K562 (cell line): Measurements from ENCODE around the gene LCN15. TPM values are rescaled to one million over a fixed set of nuclear protein-coding genes. Genes with fewer than 3 reads are reported as not detected.
A peak's percentile ranks its signal among the peaks of the same experiment; 100 is the strongest.

Source experiments
- ATAC-seq: fragments of 200-7000 bp; cut with Tn5 transposase; 3 replicates; pipeline ENCODE4 v1.9.1; 2020; ENCODE audit warnings: moderate library complexity
- BruUV-seq: library from RNA; stranded (reverse); fragments of 400-500 nt; replicated peaks from 2 replicates; lab custom pipeline; 2021; lab: Mats Ljungman, UMichigan
- CTCF ChIA-PET: fragments of 300-600 bp; formaldehyde crosslinking; extraction: SDS; loops from one replicate; lab custom pipeline; 2021; ENCODE audit warnings: low intra/inter-chr PET ratio; lab: Yijun Ruan, JAX
- POLR2A ChIA-PET: fragments of 300-600, 350-650 bp; sonication (Branson Sonifier 250); formaldehyde crosslinking; extraction: SDS; loops from one replicate; lab custom pipeline; 2021; ENCODE audit warnings: antibody characterized with exemption, inconsistent platforms; lab: Yijun Ruan, JAX
- DNase-seq, 4 experiments: peaks; one replicate each; pipeline versions ENCODE4 v3.0.0 to v3.0.0-alpha.2; 2011 to 2018; ENCODE audit warnings: low spot score in 3 of 4, mixed read lengths in 3 of 4; ENCODE audit errors: extremely low read depth in 1 of 4
- FAIRE-seq: peaks from 2 replicates; lab custom pipeline; 2011; peaks lifted over from hg19 to GRCh38; lab: Jason Lieb, UNC
- H2AFZ ChIP-seq: 2 replicates; pipeline ENCODE4 v1.6.0; 2011; ENCODE audit warnings: low read depth, low read length, control low read depth, inconsistent platforms
- H3K27ac ChIP-seq: fragments of 200-600 bp; 3 replicates; pipeline ENCODE4 v1.8.0; 2011; ENCODE audit warnings: low read depth, mild to moderate bottlenecking, control low read depth, inconsistent platforms, low read length, moderate library complexity, mixed read lengths; ENCODE audit errors: extremely low read depth
- H3K27me3 ChIP-seq, 2 experiments: fragments of 300-600 bp in 1 of 2; 2 replicates in 1 of 2; 3 replicates in 1 of 2; pipeline versions ENCODE4 v1.6.0 to v1.8.0; 2011; ENCODE audit warnings: inconsistent platforms in 2 of 2, low read length in 2 of 2, mild to moderate bottlenecking in 1 of 2, mixed read lengths in 1 of 2, moderate library complexity in 1 of 2; ENCODE audit not compliant: control insufficient read depth in 2 of 2, insufficient read depth in 2 of 2
- H3K36me3 ChIP-seq: fragments of 300-600 bp; 3 replicates; pipeline ENCODE4 v1.8.0; 2011; ENCODE audit warnings: mild to moderate bottlenecking, low read length, inconsistent platforms; ENCODE audit not compliant: control insufficient read depth, insufficient read depth
- H3K4me1 ChIP-seq, 2 experiments: fragments of 200-600 bp in 1 of 2; replicated peaks in 1 of 2; 2 replicates in 1 of 2; 3 replicates in 1 of 2; pipeline versions ENCODE4 v1.5.1 to v1.8.0; 2011; ENCODE audit warnings: inconsistent platforms in 2 of 2, low read length in 2 of 2, mild to moderate bottlenecking in 1 of 2, mixed read lengths in 1 of 2, moderate library complexity in 1 of 2; ENCODE audit not compliant: control insufficient read depth in 2 of 2, insufficient read depth in 2 of 2
- H3K4me2 ChIP-seq: 2 replicates; pipeline ENCODE4 v1.6.1; 2011; ENCODE audit warnings: low read length, control low read depth, inconsistent platforms, mixed read lengths; ENCODE audit not compliant: insufficient read depth
- H3K4me3 ChIP-seq: fragments of 200-600 bp; sonication (generic), shearing (Covaris generic); 2 replicates; pipeline ENCODE4 v1.5.1; 2016; ENCODE audit warnings: control low read depth, inconsistent platforms
- H3K79me2 ChIP-seq: fragments of 200-600 bp; 3 replicates; pipeline ENCODE4 v1.8.0; 2011; ENCODE audit warnings: low read length, inconsistent platforms; ENCODE audit not compliant: control insufficient read depth, insufficient read depth
- H3K9ac ChIP-seq, 2 experiments: 2 replicates each; pipeline versions ENCODE4 v1.6.0 to v1.6.1; 2011; ENCODE audit warnings: low read depth in 2 of 2, low read length in 2 of 2, control low read depth in 1 of 2, inconsistent platforms in 1 of 2, mild to moderate bottlenecking in 1 of 2, mixed read lengths in 1 of 2; ENCODE audit not compliant: insufficient read depth in 1 of 2
- H3K9me1 ChIP-seq: one replicate; pipeline ENCODE4 v1.6.0; 2011; ENCODE audit warnings: inconsistent platforms, mild to moderate bottlenecking, low read length, moderate library complexity; ENCODE audit not compliant: control insufficient read depth, insufficient read depth
- H3K9me3 ChIP-seq: replicated peaks from 2 replicates; pipeline ENCODE4 v1.5.1; 2011; ENCODE audit warnings: low read depth, low read length, inconsistent platforms; ENCODE audit not compliant: control insufficient read depth, insufficient read depth
- H4K20me1 ChIP-seq: replicated peaks from 2 replicates; pipeline ENCODE4 v1.6.1; 2011; ENCODE audit warnings: low read length, inconsistent platforms, mixed read lengths; ENCODE audit not compliant: control insufficient read depth, insufficient read depth
- CREM ChIP-seq: IDR thresholded peaks from 2 replicates; pipeline ENCODE4 v1.6.1; 2014; ENCODE audit warnings: antibody characterized with exemption, low read depth
- EGR1 ChIP-seq: fragments of 450-650 bp; conservative IDR thresholded peaks from 2 replicates; pipeline ENCODE4 v1.6.1; 2017; ENCODE audit warnings: mild to moderate bottlenecking
- FOXJ3 ChIP-seq: sonication (generic); formaldehyde crosslinking; IDR thresholded peaks from 2 replicates; pipeline ENCODE4 v1.4.0; 2020; ENCODE audit warnings: mild to moderate bottlenecking, missing genetic modification reagents
- FOXK2 ChIP-seq, 2 experiments: fragments of 450-650 bp; IDR thresholded peaks in 1 of 2; conservative IDR thresholded peaks in 1 of 2; 2 replicates each; pipeline ENCODE4 v1.6.1; 2016; ENCODE audit warnings: low read depth in 2 of 2, mild to moderate bottlenecking in 1 of 2
- GATAD2B ChIP-seq: fragments of 450-650 bp; IDR thresholded peaks from 2 replicates; pipeline ENCODE4 v1.6.1; 2017; ENCODE audit warnings: mild to moderate bottlenecking, borderline replicate concordance
- GTF2B ChIP-seq: IDR thresholded peaks from 2 replicates; pipeline ENCODE4 v1.6.1; 2011; ENCODE audit not compliant: insufficient read length; ENCODE audit errors: extremely low read depth
- GTF2E2 ChIP-seq: fragments of 200-800 bp; sonication (Bioruptor generic); IDR thresholded peaks from 2 replicates; pipeline ENCODE4 v1.6.1; 2016; ENCODE audit warnings: missing genetic modification characterization, missing compliant biosample characterization
- MCM2 ChIP-seq: fragments of 450-650 bp; IDR thresholded peaks from 2 replicates; pipeline ENCODE4 v1.6.1; 2017; ENCODE audit warnings: low read depth, mild to moderate bottlenecking
- MEIS2 ChIP-seq: fragments of 450-650 bp; IDR thresholded peaks from 2 replicates; pipeline ENCODE4 v1.6.1; 2014; ENCODE audit warnings: mild to moderate bottlenecking; ENCODE audit not compliant: partially characterized antibody
- MTA2 ChIP-seq: fragments of 450-650 bp; IDR thresholded peaks from 2 replicates; pipeline ENCODE4 v1.6.1; 2016; ENCODE audit warnings: low read depth
- NBN ChIP-seq: fragments of 450-650 bp; IDR thresholded peaks from 2 replicates; pipeline ENCODE4 v1.6.1; 2016; ENCODE audit warnings: low read depth, mild to moderate bottlenecking
- NCOA1 ChIP-seq: fragments of 450-650 bp; IDR thresholded peaks from 2 replicates; pipeline ENCODE4 v1.6.1; 2016; ENCODE audit warnings: low read depth
- RBFOX2 ChIP-seq: fragments of 200-400 bp; formaldehyde crosslinking; IDR thresholded peaks from 2 replicates; pipeline ENCODE4 v1.6.1; 2017; ENCODE audit warnings: low read depth, mild to moderate bottlenecking, low read length, moderate library complexity
- ZNF23 ChIP-seq: fragments of 250-450 bp; sonication (Bioruptor Pico); IDR thresholded peaks from 2 replicates; pipeline ENCODE4 v1.4.0; 2020; ENCODE audit warnings: mild to moderate bottlenecking
- ZNF282 ChIP-seq: sonication (generic); formaldehyde crosslinking; IDR thresholded peaks from 2 replicates; pipeline ENCODE4 v1.8.1; 2023; ENCODE audit warnings: missing genetic modification reagents
- ZNF41 ChIP-seq: fragments of 250-450 bp; sonication (Bioruptor Pico); conservative IDR thresholded peaks from 2 replicates; pipeline ENCODE4 v1.4.0; 2020; ENCODE audit warnings: mild to moderate bottlenecking
- WGBS: fragments of 100-300 bp; shearing (Covaris generic); methylation state at CpG from one replicate; pipeline ENCODE4 v1.1.6; 2016; ENCODE audit warnings: low coverage, mixed read lengths; ENCODE audit not compliant: insufficient coverage; ENCODE audit errors: missing lambda C conversion rate; 5-methylcytosine and 5-hydroxymethylcytosine counted together
- in situ Hi-C: fragments of 300-500 bp; cut with MboI; formaldehyde crosslinking; loops from 4 replicates; pipeline ENCODE4 v1.15.0; 2018; ENCODE audit warnings: inconsistent platforms, mixed read lengths
- intact Hi-C: fragments of 100-400 bp; cut with micrococcal nuclease; formaldehyde crosslinking; loops from 2 replicates; pipeline ENCODE4 v1.14.2; 2022
- polyA plus RNA-seq, 8 experiments: library from polyadenylated mRNA; depleted of rRNA in 4 of 8; stranded (reverse) in 5 of 8; unstranded in 3 of 8; fragments of >200 nt; fragmentation: Nextera tagmentation in 2 of 8; fragmentation: Illumina TruSeq in 1 of 8; extraction: Ambion mirVana in 2 of 8; extraction: Trizol in 1 of 8; gene quantifications; 2 replicates each; pipeline versions ENCODE4 v1.2.1 to v1.2.3, GENCODE V29; 2011 to 2014; ENCODE audit warnings: inconsistent platforms in 1 of 8, missing spikeins in 1 of 8
- total RNA-seq, 7 experiments: library from RNA; depleted of rRNA in 6 of 7; stranded (reverse); fragments of >200 nt in 6 of 7; fragmentation: Illumina TruSeq in 2 of 7; extraction: Trizol in 2 of 7; gene quantifications; 2 replicates each; pipeline versions ENCODE4 v1.2.1 to v1.2.3, GENCODE V29; 2011 to 2021; ENCODE audit warnings: low replicate concordance in 1 of 7
- TF ChIP-seq, protein P1 (sequence below): IDR thresholded peaks from 2 replicates; pipeline ENCODE4 v1.6.1; 2012; ENCODE audit warnings: low read depth, low read length, improper control_type of control experiment, borderline replicate concordance

The LCN15 gene
- total and polyA plus RNA-seq, 9 of the 15 experiments (the other 6 are each of a cell fraction or from before 2014, with no cell fraction given), result 0.66 TPM; not detected in 8

- Histone ChIP-seq H3K9me1 (no peaks in the 10 kb centered on the region), H3K9ac (0 out of 4 replicates have a peak overlapping the region, but pooled peaks of 1 of the 2 experiments have one; percentile 28), H3K4me1 (peaks cover 12 to 74% of the 10 kb centered on the region in 2 experiments; a peak in 4 of 5 replicates), H3K4me3 (no peak overlapping the region), H3K27me3 (peaks cover 0 to 5% of the 10 kb centered on the region in 2 experiments; a peak in 3 of 5 replicates), H2AFZ (no peak overlapping the region), H4K20me1 (no peaks in the 10 kb centered on the region), H3K79me2 (no peaks in the 10 kb centered on the region), H3K36me3 (no peaks in the 10 kb centered on the region), H3K9me3 (no peaks in the 10 kb centered on the region), H3K27ac (no peak overlapping the region), H3K4me2 (no peak overlapping the region)
- DNase-seq (no peak), FAIRE-seq (no peak), ATAC-seq (no peak)
- CTCF ChIA-PET, result no interaction called here
- TF ChIP-seq MCM2 (no peak), GTF2E2 (no peak), FOXK2 (conservative IDR thresholded peaks at IDR 0.05 in 1 of 2, IDR thresholded peaks at IDR 0.05 in 1 of 2; ENCODE audit: low read depth in 2 of 2) (no peak), GATAD2B (no peak), MEIS2 (no peak), RBFOX2 (no peak), ZNF41 (no peak), FOXJ3 (no peak), EGR1 (no peak), GTF2B (no peak), ZNF282 (no peak), ZNF23 (CRISPR knock-in tag) (no peak), MTA2 (no peak), NBN (no peak), NCOA1 (no peak), CREM (no peak)
- TF ChIP-seq, protein P1, sequence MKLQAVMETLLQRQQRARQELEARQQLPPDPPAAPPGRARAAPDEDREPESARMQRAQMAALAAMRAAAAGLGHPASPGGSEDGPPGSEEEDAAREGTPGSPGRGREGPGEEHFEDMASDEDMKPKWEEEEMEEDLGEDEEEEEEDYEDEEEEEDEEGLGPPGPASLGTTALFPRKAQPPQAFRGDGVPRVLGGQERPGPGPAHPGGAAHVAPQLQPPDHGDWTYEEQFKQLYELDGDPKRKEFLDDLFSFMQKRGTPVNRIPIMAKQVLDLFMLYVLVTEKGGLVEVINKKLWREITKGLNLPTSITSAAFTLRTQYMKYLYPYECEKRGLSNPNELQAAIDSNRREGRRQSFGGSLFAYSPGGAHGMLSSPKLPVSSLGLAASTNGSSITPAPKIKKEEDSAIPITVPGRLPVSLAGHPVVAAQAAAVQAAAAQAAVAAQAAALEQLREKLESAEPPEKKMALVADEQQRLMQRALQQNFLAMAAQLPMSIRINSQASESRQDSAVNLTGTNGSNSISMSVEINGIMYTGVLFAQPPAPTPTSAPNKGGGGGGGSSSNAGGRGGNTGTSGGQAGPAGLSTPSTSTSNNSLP, result no peak
- intact Hi-C loops (no loop called here), in situ Hi-C loops (no loop called here)
- BruUV-seq, result no TSS peak
- 52% methylated on average over 14 of the region's 16 CpGs for WGBS
- POLR2A ChIA-PET, result interaction anchor here (2.2 kb wide), 1 partner anchor 12 kb away, joined by 13 read pairs; no protein-coding TSS in a partner anchor
Measured at GRCh38 chr9:136740491-136740890, 23.8 kb downstream of the LCN15 start.
